IPS DF 19.7 (cell line): Measurements from ENCODE around the gene BBS4.
"Not testable (repeated sequence)": the region's sequence is repeated elsewhere in the genome, so short reads cannot be mapped to it uniquely, and the experiment has no call there.

Source experiments
- DNase-seq: peaks from one replicate; pipeline ENCODE4 v3.0.0-alpha.2; 2013; ENCODE audit warnings: low read depth, low spot score

Gene BBS4

GRCh38 chr15:72700076-72700475 is 14.1 kb downstream of the BBS4 start:
- no peak for DNase-seq

DNA sequence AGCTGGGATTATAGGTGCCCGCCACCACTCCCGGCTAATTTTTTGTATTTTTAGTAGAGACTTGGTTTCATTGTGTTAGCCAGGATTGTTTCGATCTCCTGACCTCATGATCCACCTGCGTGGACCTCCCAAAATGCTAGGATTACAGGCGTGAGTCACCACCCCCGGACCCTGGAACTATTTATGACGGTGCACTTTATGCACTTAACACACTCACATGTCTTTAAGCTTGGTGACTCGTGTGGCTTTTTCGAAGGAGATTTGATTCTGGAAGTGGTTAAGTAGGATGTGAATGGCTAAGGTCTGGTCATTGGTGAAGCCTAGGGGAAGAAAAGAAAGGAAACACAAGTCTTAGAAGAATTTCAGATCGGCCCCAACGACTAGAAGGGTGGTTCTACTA is 20.3 kb downstream of the BBS4 start:
- DNase-seq: no peak

GRCh38 chr15:72708551-72709303 is 22.7 kb downstream of the BBS4 start:
- not testable (repeated sequence) for DNase-seq

- peak; percentile 86 for DNase-seq
Measured at GRCh38 chr15:72722071-72722696, 36.2 kb downstream of the BBS4 start.

- no peak for DNase-seq
Measured at GRCh38 chr15:72724028-72724427, 38.0 kb downstream of the BBS4 start.

GRCh38 chr15:72725446-72725845 is 39.4 kb downstream of the BBS4 start:
- no peak for DNase-seq

DNA sequence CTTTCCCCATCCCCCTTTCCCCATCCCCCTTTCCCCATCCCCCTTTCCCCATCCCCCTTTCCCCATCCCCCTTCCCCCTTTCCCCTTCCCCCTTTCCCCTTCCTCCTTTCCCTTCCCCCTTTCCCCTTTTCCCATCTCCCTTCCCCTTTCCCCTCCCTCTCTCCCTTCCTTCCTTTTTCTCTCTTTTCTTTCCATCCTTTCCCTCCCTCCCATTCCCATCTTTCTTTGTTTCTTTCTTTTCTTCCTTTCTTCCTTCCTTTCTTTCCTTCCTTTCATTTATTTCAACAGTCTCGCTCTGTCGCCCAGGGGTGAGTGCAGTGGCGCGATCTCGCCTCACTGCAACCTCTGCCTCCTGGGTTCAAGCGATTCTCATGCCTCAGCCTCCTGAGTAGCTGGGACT is 39.8 kb downstream of the BBS4 start:
- not testable (repeated sequence) for DNase-seq

DNA sequence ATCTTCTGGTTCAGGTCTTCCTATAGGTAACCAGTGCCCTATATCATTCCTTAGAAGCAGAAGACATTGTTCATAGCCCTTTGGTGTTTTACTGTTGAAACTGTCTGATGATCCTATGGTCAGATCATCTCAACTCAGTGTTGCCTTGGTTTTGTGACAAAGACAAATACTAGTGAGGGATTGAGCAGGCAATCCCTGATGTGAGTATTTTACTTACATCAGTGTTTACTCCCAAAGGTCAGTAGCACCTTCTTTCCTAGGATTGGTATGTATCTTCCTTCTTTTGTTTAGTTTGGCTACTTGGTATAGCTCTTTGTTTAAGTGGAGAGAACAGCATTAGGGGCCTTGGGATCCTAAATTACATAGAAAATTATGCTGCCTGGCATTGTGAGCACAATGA is 41.1 kb downstream of the BBS4 start:
- DNase-seq: no peak

GRCh38 chr15:72728249-72728648 is 42.2 kb downstream of the BBS4 start:
- not testable (repeated sequence) for DNase-seq

GRCh38 chr15:72728821-72729220 is 42.8 kb downstream of the BBS4 start:
- no peak for DNase-seq

DNA sequence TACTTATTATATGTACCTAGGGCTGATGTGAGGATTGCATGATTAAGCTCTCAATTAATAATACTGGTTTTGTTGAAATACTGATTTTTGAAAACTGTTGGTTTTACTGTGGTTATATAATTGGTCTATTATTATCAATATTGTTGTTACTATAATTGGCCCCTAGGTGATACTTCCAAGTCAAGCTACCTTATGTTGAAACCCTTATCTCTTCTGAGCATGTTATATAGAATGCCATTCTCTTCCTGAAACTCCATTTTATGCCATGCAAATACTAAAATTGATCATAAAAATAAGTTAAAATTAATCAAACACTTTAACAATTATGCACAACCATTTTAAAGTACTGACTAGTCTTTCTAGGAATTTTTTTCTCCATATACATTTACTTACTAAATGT is 46.1 kb downstream of the BBS4 start:
- DNase-seq: no peak

- no peak for DNase-seq
Measured at GRCh38 chr15:72732516-72732915, 46.5 kb downstream of the BBS4 start.

GRCh38 chr15:72733941-72734738 is 48.1 kb downstream of the BBS4 start:
- no peak for DNase-seq

DNA sequence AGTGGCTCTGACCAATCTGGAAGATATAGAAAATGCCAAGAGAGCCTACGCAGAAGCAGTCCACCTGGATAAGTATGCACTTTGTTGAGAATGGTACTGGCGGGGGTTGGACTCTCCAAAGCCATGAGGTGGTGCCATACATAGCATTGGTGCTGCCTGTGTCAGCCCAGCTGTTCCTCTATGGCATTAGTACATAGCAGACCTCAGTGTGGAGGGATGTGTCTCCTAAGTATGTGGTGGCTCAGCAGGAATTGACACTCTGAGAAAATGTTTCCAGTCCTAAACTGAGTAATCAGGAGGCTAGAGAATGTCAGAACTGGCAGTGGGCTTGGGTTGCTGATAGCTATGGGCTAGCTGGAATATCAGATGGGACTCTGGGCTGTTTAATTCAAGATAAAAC is 49.1 kb downstream of the BBS4 start:
- DNase-seq: no peak

DNA sequence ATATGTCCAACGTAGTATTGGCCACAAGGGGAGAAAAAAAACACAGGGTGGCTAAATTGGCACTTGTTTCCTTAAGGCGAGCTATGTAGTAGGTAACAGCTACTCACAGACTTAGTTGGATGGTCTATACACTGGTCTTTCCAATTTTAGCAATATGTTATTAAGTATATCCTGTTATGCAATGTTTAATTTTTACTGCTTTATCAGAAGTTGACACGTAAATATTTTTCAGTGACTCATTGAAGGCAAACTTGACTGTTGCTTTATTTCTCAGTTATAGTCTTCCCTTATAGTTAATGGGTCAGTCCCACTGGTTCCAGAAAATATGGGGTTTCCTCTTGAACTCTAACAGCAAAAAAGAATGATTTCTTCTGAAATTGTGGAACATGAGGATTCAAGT is 51.1 kb downstream of the BBS4 start:
- no peak for DNase-seq

DNA sequence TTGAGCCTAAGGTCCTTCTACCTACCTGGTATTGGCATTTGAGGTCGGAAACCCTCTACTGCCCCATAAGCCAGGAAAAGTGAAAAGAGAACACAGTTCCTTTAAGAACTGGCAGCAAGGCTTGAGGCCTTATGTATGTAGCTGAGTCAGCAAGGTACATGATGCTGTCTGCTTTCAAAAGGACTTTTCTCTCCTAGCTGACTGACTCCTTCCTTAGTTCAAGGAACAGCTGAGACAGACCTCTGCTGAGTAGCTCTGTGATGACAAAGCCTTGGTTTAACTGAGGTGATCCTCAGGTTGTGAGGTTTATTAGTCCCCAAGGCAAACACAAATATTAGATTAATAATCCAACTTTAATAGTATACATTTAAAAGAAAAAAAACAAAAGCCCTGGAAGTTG is 51.7 kb downstream of the BBS4 start:
- no peak for DNase-seq

- no peak for DNase-seq
Measured at GRCh38 chr15:72740219-72740618, 54.2 kb downstream of the BBS4 start.

GRCh38 chr15:72749700-72750099 is 63.7 kb downstream of the BBS4 start:
- no peak for DNase-seq

GRCh38 chr15:72751751-72752455 is 65.9 kb downstream of the BBS4 start:
- no peak for DNase-seq

- no peak for DNase-seq
Measured at GRCh38 chr15:72754096-72754495, 68.1 kb downstream of the BBS4 start.

DNA sequence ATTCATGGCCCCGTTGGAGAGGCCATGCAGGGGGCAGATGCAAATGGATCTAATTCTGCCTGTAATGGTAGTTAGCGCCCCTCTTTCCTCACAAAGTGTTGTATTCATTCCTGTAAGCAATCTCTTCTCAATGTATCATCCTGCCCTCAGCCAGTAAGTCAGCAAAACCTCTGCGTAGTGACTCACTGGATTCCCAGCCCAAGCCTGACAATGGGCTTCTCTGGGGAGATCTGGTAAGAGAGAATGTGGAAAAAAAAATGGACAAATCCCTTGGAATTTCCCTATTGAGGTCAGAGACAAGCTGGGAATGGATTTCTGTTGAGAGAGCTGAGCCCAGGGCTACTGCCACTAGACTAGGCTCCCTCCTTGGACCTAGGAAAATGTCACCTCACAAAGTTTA is 72.2 kb downstream of the BBS4 start:
- DNase-seq: no peak
